Measurements from ENCODE around the gene PDZRN3. TPM values are rescaled to one million over a fixed set of nuclear protein-coding genes. Genes with fewer than 3 reads are reported as not detected.

PDZRN3 gene
- total RNA-seq, 1 donor from 2014 or later, result 37.9 TPM

DNA sequence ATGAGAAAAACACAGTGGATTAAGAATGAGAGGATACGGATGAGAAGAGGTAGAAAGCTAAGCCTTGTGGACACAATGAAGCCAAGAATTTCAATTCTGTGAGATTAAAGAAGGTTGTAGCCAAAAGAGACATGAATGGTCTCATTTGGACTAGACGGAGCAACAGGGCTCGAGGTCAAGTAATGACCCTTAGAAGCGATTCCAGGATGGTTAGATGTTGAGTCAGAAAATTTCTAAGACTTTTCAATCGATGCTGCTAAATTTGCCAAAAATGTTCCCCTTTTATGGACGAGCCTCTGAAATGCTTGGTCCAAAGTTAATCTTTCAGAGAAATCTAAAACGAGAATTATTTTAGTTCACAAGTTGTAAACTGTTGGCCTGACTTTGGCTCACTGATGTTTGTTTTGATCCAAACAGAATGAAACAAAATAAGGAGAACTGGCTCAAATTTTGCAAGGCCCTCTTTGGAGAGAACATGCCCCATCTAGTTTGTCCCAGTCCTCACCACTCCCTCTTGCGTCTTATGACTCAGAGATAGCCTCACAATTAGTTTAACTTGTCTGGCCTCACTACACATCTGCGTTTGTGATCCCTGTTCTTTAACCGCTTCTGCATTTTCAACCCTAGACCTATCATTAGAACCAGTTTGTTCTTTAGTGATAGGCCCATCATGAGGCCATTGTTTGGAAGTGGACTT lies 235.5 kb downstream of the PDZRN3 start:
- ATAC-seq, result peak; percentile 85
- no peak for DNase-seq (ENCODE audit: low spot score)
- intact Hi-C loops (cut with DNase I), result no loop called here

- intact Hi-C loops (cut with DNase I), result no loop called here
- DNase-seq (ENCODE audit: low spot score) (no peak), ATAC-seq (no peak)
Measured at GRCh38 chr3:73385568-73385967, 239.2 kb downstream of the PDZRN3 start.

DNA sequence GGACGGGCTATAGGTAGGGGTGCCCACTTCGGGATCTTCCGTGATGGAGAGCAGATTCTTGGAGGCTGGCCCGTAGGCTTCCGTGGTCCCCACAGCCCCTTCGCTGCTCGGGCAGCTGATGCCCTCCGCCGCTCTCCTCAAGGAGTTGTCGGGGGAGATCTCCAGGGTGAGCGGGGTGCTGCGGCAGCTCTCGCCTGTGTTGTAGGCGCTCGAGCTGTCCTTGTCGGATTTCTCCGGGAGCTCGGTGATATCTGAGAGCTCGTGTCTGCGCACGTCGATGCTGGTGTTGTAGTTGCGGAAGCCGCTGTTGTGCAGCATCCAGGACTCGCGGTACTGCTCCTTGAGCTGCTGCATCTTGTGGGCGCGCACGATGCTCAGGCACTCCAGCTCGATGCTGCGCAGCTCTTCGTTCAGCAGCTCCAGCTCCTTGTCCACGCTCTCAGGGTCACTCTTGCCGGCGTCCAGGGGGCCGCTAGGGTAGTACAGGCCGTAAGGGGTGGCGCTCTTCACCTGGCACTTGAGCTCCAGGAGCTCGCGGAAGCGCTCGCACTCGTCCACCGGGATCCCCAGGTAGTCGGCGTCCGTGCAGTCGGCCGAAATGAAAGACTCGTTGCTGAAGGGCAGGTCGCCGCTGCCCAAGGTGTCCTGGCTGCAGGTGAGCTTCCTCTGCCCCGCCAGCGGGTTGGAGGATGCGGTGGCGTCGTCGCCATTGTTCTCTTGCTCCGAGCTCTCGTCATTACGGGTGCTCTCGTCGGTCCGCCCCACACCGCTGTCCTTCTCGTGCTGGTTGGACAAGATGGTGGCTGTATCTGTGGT lies 240.4 kb downstream of the PDZRN3 start:
- ATAC-seq, result no peak
- DNase-seq (ENCODE audit: low spot score), result no peak
- intact Hi-C loops (cut with DNase I), result no loop called here

- DNase-seq (ENCODE audit: low spot score) (no peak), ATAC-seq (no peak)
- intact Hi-C loops (cut with DNase I), result no loop called here
Measured at GRCh38 chr3:73383470-73384049, 241.2 kb downstream of the PDZRN3 start.

DNA sequence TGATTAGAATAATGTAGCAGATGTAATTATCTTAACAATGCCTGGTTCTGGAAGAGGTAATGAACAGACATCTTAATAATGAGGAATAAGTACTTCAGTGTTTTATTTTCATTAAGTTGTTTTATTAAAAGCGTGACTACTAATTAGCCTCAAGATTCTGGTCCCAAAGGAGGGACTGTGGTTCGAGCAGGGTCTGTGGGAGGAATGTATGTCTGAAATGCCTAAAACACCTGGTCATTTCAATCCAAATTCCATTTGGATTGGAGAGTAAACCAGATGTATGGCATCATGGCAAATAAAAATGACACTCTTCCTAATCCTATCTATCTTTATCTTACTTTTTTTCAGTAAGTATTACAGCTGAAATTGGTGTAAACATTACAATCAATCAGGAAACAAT lies 243.2 kb downstream of the PDZRN3 start:
- ATAC-seq (no peak), DNase-seq (ENCODE audit: low spot score) (no peak)
- intact Hi-C loops (cut with DNase I), result no loop called here

GRCh38 chr3:73380735-73381532 lies 243.8 kb downstream of the PDZRN3 start:
- DNase-seq (ENCODE audit: low spot score) (no peak), ATAC-seq (no peak)
- intact Hi-C loops (cut with DNase I), result no loop called here

DNA sequence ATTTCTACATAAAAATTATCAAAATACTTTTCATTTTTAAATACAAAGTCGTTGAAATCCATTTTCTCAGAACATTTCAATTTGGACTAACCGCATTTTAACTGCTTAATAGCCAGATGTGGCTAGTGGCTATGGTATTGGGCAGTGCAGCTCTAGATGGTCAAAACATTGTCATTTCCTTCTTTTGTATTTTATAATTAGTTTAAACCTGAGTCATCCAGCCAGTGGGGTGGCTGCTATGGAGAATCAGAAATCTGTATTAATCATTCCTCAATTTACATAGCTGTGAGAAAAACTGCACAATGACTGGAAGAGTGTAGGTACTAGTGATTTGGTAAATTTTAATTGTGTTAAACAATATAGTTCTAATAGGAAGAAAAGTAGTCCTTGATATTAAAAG lies 245.3 kb downstream of the PDZRN3 start:
- ATAC-seq, result no peak
- intact Hi-C loops (cut with DNase I), result no loop called here

GRCh38 chr3:73378207-73378606 lies 246.5 kb downstream of the PDZRN3 start:
- no peak for DNase-seq (ENCODE audit: low spot score)
- intact Hi-C loops (cut with DNase I), result no loop called here
- no peak for ATAC-seq

More for the DNA sequence above, 245.3 kb downstream of the PDZRN3 start:
- no peak for DNase-seq (ENCODE audit: low spot score)

DNA sequence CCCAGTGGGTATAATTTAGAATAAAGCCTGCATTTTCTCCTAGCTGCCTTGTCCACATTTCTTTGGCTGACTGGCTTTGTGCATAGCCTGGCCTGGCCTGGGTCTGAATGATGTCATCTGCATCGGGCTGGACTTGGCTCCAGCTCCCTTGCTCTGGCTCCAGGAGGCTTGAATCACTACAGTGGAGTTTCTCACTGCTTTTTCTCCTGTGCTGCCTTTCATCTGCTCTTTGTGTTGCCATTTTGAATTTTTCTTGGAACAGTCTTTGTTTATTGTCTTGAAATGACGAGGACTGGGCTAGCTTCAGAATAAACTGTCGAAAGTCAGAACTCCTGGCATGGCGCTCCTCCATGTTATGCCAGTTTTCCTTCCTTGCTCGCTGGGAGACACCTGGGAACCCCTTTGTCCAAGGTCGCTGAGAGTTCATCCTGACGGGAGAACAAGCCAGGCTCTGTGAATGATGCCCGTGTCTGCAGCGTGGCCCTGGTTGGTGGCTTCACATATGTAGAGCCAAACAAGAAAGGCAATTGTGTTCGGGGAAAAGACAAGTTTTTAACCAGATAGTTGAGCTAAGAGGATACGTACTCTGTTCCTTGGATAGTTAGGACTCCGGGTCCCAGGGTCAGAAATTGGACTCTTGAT lies 258.9 kb downstream of the PDZRN3 start:
- intact Hi-C loops (cut with DNase I), result no loop called here
- peak; percentile 80 for DNase-seq (ENCODE audit: low spot score)

DNA sequence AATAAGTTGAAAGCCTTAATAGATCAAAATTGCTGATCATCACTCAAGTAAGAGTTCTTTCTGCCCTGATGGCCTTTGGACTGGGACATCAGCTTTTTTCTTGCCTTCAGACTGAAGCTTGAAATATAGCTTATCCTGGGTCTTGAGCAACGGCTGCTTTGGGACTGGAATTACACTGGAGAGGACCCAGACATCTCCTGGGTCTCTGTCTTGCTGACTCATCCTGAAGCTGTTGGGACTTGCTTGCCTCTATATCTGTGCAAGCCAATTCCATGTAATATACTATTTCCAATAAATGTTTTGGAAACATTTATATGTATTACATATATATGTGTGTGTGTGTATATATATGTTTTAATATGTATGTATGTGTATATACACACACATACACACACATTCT lies 260.2 kb downstream of the PDZRN3 start:
- no peak for DNase-seq (ENCODE audit: low spot score)
- intact Hi-C loops (cut with DNase I), result no loop called here
- no peak for ATAC-seq

More for the DNA sequence above, 258.9 kb downstream of the PDZRN3 start:
- ATAC-seq, result peak; percentile 99

GRCh38 chr3:73363093-73363492 lies 261.6 kb downstream of the PDZRN3 start:
- intact Hi-C loops (cut with DNase I), result no loop called here
- no peak for DNase-seq (ENCODE audit: low spot score)
- ATAC-seq, result no peak

GRCh38 chr3:73361591-73361990 lies 263.1 kb downstream of the PDZRN3 start:
- DNase-seq (ENCODE audit: low spot score) (no peak), ATAC-seq (no peak)
- intact Hi-C loops (cut with DNase I), result no loop called here

GRCh38 chr3:73353649-73354217 lies 271.0 kb downstream of the PDZRN3 start:
- DNase-seq (ENCODE audit: low spot score), result no peak
- no peak for ATAC-seq
- intact Hi-C loops (cut with DNase I), result no loop called here

DNA sequence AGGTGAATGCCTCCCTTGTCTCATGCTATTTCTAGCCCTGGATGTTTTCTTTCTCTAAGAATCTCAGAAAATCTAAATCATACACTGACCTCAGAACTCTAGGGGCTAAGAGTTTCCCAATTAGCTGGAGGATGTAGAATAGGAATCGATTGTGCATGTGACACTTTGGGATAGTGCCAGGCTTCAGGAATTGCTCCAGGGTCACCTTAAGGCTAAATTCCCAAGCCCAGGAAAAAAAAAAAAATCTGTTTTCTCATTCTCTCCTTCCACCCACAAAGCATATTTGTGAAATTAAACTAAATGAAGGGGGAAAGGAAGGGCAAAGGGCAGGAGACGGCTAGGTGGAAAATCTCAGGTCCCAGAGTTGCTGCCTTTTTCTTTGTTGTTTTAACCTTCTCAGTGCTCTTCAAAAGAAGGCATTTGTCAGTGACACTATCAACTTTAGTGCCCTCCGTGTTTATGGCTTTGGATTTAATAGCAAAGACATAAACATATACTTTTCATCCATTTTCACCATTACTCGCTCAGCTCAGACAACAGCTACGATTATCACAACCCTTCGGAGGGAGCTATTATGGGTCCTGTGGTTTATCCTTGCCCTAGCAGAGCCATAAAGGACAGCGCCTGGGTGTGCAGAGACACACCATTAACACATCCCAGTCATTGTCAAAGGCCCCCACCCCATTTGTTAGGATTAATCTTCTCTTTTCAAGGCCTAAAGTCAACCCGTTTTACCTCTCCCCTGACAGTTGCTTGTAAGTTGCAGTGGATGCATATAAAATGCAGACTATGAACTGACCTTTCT lies 271.7 kb downstream of the PDZRN3 start:
- no peak for DNase-seq (ENCODE audit: low spot score)
- no peak for ATAC-seq
- intact Hi-C loops (cut with DNase I), result no loop called here

DNA sequence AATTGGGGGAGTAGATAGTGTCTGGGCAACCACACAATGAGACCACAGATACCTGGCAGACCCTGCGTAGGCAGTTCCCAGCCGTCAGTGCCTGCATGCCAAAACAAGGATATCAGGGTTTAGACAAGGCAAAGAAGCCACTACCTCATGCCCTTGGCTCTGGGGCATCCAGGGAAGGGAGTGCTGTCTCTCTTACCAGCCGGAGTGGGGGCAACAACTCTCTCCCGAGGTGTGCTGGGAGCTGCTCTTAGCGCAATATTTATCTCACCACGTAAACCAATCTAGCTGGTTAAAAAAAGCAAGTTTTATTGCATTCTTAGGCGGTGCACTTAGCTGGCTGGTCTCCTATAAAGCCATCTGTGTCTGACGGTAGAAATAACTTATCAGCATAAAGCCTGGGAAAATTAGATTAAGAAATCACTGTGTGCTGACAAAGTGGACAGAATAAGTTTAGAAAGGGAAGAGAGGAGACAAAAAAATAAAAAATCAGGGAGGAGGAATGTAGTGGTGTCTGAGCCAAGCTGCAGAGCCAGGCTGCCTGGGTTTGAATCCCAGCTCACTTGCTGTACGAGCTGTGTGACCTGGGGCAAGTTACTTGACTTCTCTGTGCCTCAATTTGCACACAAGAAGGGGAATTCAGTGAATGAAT lies 273.2 kb downstream of the PDZRN3 start:
- no peak for DNase-seq (ENCODE audit: low spot score)
- ATAC-seq, result no peak
- intact Hi-C loops (cut with DNase I), result no loop called here

DNA sequence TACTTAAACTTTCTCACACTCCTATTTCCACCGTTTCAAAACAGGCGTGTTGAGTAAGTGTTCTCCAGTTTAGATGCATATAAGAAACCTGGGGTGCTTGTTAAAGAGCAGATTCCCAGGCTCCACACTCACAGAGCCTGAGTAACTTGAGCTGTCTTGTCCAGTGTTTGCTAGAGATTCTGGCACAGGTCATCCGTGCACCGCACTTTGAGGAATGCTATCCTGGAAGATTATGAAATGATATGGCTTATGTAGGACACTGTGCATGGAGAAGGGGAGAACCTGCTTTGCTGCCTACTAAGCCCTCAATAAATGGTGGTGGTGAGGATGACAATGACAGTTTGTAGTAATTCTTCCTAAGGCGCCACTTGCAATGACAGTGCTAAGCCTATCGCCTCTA lies 273.7 kb downstream of the PDZRN3 start:
- intact Hi-C loops (cut with DNase I), result no loop called here
- no peak for DNase-seq (ENCODE audit: low spot score)
- ATAC-seq, result no peak

DNA sequence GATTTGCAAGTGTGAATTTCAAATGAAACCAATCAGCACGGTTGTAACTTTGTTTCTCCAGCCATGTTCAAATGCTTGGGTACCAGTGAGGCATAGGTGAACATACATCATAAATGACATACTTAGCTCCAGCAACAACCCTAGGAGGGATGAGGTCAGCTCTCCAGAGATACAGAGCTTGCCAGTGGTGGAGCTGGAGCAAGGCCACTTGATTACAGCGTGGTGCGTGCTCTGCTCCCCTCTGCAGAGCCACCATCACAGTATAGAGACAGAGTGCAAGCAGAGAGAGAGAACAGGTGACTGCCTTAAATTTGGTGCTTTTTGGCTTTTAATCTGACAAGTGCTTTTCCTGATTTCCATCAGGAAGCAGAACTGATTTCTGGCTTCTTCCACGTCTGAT lies 275.1 kb downstream of the PDZRN3 start:
- intact Hi-C loops (cut with DNase I), result no loop called here
- DNase-seq (ENCODE audit: low spot score) (no peak), ATAC-seq (no peak)
